GM18505 (cell line): ENCODE data around the gene DLEU7.

ENCODE experiments used
- ATAC-seq: cut with Tn5 transposase; IDR thresholded peaks from one replicate; pipeline ENCODE4 v1.9.1; 2021; ENCODE audit not compliant: unreplicated experiment
- POLR2A ChIP-seq: IDR thresholded peaks from 4 replicates; pipeline ENCODE4 v1.6.1; 2011; ENCODE audit warnings: borderline replicate concordance; ENCODE audit not compliant: insufficient read depth, insufficient read length; ENCODE audit errors: extremely low read depth

Gene DLEU7

DNA sequence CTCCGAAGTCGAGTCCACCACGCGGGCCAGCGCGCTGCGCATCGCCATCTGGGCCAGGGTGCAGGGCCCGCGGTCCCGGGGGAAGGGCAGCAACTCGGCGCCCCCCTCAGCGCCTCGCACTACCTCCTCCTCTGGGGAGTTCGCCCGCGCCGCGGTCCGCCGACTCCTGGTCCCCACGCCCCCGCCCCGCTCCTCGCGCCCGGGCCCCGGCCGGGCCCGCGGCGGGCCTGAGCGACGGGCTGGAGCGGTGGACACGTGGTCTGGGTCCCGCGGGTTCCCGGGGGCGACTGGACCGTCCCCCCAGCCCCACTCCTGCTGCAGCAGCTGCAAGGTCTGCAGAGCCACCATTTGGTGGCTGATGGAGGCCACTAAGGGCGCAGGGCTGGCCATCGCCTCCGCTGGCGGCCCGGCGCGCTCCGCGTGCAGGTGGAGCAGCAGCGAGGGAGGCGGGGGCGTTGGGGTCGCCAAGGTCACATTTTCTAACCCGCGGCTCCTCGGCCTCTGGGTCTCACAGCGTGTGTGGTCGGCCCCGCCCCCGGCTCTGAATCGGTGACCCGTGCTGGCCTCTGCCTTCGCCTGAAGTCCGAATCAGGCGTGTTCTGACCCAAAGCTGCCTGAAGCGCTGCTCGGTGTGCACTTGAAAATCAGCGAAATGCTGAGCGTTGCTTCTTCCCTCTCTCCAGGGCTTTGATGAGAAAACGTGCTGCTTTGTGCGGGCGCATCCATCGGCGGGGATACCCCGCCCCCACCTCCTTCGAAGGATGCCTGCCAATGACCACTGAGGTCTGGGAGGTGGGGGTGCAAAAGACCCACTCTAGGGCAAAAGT is at the start of gene DLEU7:
Gene DLEU7 (minus strand): TSS at position 436 of the 827 bp plus-strand sequence. CDS start 46 bp downstream, at position 390.
- no peak for TF ChIP-seq POLR2A
- ATAC-seq, result no peak

GRCh38 chr13:50892210-50892944 is 48.9 kb upstream of the DLEU7 start:
- ATAC-seq, result no peak
- TF ChIP-seq POLR2A, result peak; percentile 53

DNA sequence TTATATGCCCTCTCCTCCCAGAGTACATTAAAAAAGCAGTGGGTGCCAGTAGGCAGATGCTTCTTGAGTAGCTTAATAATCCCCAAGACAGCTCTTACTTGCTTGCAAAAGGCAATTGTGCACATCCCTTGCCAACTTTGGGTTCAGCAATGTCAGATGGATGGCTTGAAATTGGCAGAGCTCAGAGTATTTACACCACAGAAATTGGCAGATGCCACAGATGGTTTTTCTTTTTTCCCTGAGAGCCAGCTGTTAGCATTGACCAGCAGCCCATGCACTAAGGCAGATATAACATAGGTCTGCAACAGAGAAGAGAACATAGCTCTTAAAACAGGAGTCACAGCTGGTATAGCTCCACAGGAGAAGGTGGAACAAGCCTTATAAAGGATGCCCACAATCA is 47.7 kb upstream of the DLEU7 start:
- TF ChIP-seq POLR2A, result no peak
- ATAC-seq, result no peak

DNA sequence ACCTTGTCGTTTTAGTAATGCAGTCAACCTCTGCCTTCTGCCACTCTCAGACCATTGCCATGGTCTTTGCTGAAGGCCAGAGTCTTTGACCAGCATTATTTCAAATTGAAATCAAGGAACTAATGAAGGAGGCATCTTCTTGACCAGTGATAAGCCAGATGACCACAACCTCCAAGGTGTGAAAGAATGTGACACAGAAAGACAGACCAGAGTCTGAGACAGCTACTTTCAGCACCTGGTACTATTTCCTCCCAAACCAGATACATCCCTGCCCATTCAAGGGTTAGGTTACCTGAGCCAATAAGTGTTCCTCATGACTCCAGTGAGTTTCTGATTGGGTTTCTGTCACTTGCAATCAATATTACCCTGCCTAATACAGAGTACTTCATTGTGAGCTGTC is 45.8 kb upstream of the DLEU7 start:
- TF ChIP-seq POLR2A, result no peak
- no peak for ATAC-seq

- ATAC-seq, result no peak
- no peak for TF ChIP-seq POLR2A
These were observed 44.9 kb upstream of the DLEU7 start for GRCh38 chr13:50888362-50888761.

GRCh38 chr13:50887151-50887550 is 43.7 kb upstream of the DLEU7 start:
- no peak for ATAC-seq
- TF ChIP-seq POLR2A, result no peak

- TF ChIP-seq POLR2A, result no peak
- no peak for ATAC-seq
These were observed 40.8 kb upstream of the DLEU7 start for GRCh38 chr13:50884265-50884664.

- no peak for ATAC-seq
- no peak for TF ChIP-seq POLR2A
These were observed 40.2 kb upstream of the DLEU7 start for GRCh38 chr13:50883728-50884127.

DNA sequence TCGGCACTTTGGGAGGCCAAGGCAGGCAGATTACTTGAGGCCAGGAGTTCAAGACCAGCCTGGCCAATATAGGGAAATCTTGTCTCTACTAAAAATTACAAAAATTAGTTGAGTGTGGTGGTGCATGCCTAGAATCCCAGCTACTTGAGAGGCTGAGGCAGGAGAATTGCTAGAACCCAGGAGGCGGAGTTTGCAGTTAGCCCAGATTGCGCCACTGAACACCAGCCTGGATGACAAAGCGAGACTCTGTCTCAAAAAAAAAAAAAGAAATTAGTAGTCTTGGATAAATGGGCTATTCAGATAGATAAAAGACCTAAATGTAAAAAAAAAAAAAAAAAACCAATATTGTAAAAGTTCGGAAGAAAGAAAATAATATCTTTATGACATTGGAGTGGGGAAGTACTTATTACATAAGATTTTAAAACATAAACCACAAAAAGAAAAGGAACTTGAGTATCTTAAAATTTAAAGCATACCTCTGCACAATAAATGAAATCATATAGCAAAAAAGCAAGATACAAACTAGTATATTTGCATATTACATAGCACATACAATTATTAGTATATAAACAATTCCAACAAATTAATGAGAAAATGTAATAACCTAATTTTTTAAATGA is 39.4 kb upstream of the DLEU7 start:
- ATAC-seq, result no peak
- no peak for TF ChIP-seq POLR2A

DNA sequence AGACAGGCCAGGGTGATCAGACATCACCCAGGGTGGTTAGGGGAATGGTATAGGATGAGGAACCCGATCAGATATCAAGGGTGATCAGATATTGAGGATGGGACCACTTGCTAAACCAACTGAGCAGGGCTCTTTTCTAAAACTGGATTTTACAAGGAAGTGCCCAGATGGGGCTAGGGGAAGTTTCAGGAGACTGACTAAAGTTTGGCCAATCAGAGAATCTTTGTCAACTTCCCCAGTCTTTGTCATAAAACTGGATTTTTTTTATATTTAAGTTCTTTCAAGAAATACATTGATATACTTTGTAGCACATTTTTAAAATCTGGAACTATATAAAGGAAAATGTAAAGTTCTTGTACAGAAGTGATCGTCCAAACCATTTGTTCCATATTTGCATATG is 30.5 kb upstream of the DLEU7 start:
- no peak for ATAC-seq
- TF ChIP-seq POLR2A, result no peak

- no peak for TF ChIP-seq POLR2A
- no peak for ATAC-seq
These were observed 30.0 kb upstream of the DLEU7 start for GRCh38 chr13:50873467-50873866.

- no peak for TF ChIP-seq POLR2A
- no peak for ATAC-seq
These were observed 27.9 kb upstream of the DLEU7 start for GRCh38 chr13:50871405-50871804.

DNA sequence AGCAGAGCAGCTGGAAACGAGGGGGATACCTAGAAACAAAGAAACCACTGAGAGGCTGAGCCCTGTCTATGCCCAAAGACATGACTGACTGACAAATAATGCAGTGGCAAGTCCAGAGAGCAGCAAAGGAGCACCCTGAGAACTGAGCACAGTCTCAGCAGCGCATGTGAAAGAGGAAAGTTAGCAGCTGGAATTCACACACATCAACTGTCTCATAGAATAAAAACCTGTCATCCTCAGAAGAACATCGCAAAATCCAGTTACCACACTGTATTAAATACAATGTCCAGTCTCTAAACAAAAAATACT is 24.1 kb upstream of the DLEU7 start:
- TF ChIP-seq POLR2A, result no peak
- no peak for ATAC-seq

- no peak for TF ChIP-seq POLR2A
- ATAC-seq, result no peak
These were observed 23.5 kb upstream of the DLEU7 start for GRCh38 chr13:50866817-50867636.

GRCh38 chr13:50864492-50864891 is 21.0 kb upstream of the DLEU7 start:
- no peak for ATAC-seq
- TF ChIP-seq POLR2A, result no peak
